IgD-negative memory B cell (primary cell): ENCODE data around the gene LYL1. TPM values are rescaled to one million over a fixed set of nuclear protein-coding genes. Genes with fewer than 3 reads are reported as not detected.
A peak's percentile ranks its signal among the peaks of the same experiment; 100 is the strongest.

Experiments used
- H3K27ac Mint-ChIP-seq, 3 donors: one replicate each; pipeline ENCODE4 v1.8.0; 2020 to 2022; ENCODE audit warnings: mild to moderate bottlenecking in 3 of 3, mixed read lengths in 3 of 3, moderate library complexity in 1 of 3
- H3K27me3 Mint-ChIP-seq: one replicate; pipeline ENCODE4 v1.8.0; 2021; ENCODE audit warnings: mixed read lengths
- H3K36me3 Mint-ChIP-seq: one replicate; pipeline ENCODE4 v1.8.0; 2020; ENCODE audit warnings: mild to moderate bottlenecking, mixed read lengths
- H3K4me1 Mint-ChIP-seq, 3 donors: one replicate each; pipeline ENCODE4 v1.8.0; 2020 to 2022; ENCODE audit warnings: mixed read lengths in 3 of 3, mild to moderate bottlenecking in 1 of 3
- H3K4me3 Mint-ChIP-seq, 4 donors: one replicate each; pipeline ENCODE4 v1.8.0; 2020 to 2022; ENCODE audit warnings: mild to moderate bottlenecking in 4 of 4, mixed read lengths in 4 of 4, moderate library complexity in 3 of 4
- H3K9me3 Mint-ChIP-seq, 3 donors: one replicate each; pipeline ENCODE4 v1.8.0; 2020 to 2021; ENCODE audit warnings: mixed read lengths in 3 of 3, mild to moderate bottlenecking in 1 of 3
- polyA plus RNA-seq: library from polyadenylated mRNA; unstranded; fragments of 300-500 nt; fragmentation: Illumina TruSeq; gene quantifications from one replicate; pipeline ENCODE4 v1.2.3, GENCODE V29; 2021

The LYL1 gene
- polyA plus RNA-seq, 1 donor from 2014 or later = 90.1 TPM

DNA sequence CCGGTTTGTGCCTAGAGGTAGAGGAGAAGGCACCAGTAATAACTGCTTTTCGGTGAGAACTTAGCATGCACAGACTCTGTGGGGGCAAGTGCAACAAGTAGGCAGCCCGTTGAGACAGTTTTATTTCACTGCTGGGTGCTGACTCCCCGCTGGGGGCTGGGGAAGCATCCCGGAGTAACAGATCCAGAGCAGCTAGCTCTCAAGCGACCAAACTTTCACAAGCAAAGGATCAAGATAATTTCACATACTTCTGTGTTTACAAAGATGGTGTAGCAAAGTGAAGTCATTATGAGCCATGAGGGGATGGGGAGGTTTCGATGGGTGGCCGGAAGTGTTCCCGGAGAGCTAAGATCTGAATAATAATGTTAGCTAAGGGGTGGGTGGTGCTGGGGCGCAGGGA is 18.2 kb upstream of the LYL1 start:
- no peaks in the 10 kb centered on the region for H3K9me3 Mint-ChIP-seq
- no peaks in the 10 kb centered on the region for H3K36me3 Mint-ChIP-seq
- no peaks in the 10 kb centered on the region for H3K27me3 Mint-ChIP-seq
- peak overlapping the region in 3 of 4 donors; percentile 58 to 84 (median 83) for H3K4me3 Mint-ChIP-seq
- peaks cover 32 to 42% (median 37%) of the 10 kb centered on the region in 3 donors for H3K4me1 Mint-ChIP-seq
- peak overlapping the region in 1 of 3 donors; percentile 15 for H3K27ac Mint-ChIP-seq

DNA sequence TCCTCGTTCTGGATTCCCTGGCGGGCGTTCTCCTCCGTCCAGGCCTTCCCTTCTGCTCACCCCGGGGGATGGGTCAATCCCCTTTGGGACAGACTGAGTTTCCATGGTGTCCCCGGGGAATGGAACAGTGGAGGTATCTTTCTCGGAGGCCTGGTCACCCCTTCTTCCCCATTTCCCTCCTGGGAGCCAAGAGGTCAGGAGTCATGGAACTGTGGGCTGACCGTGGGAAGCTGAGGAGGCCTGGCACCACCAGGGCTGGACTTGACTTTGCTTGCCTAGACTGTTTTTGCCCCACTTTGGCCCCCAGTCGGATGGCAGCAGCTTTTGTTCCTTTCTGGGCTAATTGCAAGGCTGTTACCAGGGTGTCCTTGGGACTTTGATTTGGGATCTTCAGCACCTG is 17.4 kb upstream of the LYL1 start:
- Mint-ChIP-seq H3K4me3 (peak overlapping the region in 3 of 4 donors; percentile 58 to 88 (median 73)), H3K27ac (peak overlapping the region in 1 of 3 donors; percentile 32), H3K4me1 (peaks cover 36 to 42% (median 37%) of the 10 kb centered on the region in 3 donors), H3K36me3 (no peaks in the 10 kb centered on the region), H3K9me3 (no peaks in the 10 kb centered on the region), H3K27me3 (no peaks in the 10 kb centered on the region)

DNA sequence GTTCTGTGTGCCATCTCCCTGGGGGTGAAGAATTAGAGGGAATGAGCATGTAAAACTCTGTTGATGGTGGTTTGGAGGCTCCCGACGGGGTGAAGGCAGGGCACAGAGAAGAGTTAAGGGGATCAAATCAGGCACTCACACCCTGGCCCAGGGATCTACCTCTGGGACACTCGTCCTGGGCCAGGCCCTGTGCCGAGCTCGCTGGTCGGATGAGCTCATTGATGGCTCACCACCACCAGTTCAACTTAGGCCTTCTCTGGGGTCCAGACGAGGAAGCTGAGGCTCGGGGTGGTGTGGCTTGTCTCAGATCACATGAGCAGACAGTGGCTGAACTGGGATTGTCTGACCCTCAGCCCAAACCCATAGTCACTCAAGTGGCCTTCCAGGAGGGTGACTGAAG is 17.0 kb upstream of the LYL1 start:
- Mint-ChIP-seq H3K4me1 (peaks cover 36 to 42% (median 37%) of the 10 kb centered on the region in 3 donors), H3K9me3 (no peaks in the 10 kb centered on the region), H3K4me3 (peak overlapping the region; percentile 70 to 90 (median 80)), H3K27me3 (no peaks in the 10 kb centered on the region), H3K36me3 (no peaks in the 10 kb centered on the region), H3K27ac (peak overlapping the region in 1 of 3 donors; percentile 32)

DNA sequence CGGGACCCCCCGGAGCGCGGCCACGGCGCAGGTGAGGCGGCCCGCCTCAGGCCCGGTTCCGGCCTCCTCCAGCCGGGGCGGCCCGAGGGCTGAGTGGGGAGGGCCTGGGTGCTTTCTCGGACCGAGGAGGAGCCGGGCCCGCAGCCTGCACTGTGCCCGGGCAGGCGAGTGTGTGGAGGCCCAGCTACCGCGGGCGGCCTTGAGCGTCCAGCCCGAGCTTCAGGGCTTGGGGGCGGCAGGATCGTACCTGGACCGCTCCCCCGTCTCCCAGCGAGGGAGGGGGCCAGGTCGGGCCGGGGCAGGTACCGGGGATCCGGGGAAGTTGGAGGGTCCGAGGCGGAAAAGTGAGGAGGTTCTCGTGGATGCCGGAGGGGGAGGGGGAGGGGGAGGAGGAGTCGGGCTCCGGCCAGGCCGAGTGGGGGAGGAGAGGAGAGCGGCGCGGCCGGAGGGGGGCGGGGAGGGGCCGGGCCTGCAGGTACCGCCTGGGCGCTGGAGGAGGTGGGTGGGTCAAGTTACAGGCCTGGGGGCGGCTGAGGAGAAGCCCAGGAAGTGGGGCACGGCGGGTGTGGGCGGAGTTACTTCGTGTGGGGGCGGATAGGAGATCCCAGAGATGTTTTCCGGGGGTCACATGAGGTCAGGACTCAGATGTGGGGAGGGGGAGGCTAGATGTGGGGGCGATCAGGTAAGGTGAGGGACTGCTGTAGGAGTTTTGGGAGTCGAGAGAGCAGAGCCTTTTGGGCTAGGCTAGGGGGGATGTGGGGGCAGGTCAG is 16.0 kb upstream of the LYL1 start:
- no peaks in the 10 kb centered on the region for H3K9me3 Mint-ChIP-seq
- H3K27me3 Mint-ChIP-seq = no peaks in the 10 kb centered on the region
- H3K36me3 Mint-ChIP-seq = no peaks in the 10 kb centered on the region
- H3K27ac Mint-ChIP-seq = peak overlapping the region; percentile 32 to 76 (median 39)
- peak overlapping the region; percentile 70 to 90 (median 80) for H3K4me3 Mint-ChIP-seq
- peaks cover 33 to 40% (median 36%) of the 10 kb centered on the region in 3 donors for H3K4me1 Mint-ChIP-seq

DNA sequence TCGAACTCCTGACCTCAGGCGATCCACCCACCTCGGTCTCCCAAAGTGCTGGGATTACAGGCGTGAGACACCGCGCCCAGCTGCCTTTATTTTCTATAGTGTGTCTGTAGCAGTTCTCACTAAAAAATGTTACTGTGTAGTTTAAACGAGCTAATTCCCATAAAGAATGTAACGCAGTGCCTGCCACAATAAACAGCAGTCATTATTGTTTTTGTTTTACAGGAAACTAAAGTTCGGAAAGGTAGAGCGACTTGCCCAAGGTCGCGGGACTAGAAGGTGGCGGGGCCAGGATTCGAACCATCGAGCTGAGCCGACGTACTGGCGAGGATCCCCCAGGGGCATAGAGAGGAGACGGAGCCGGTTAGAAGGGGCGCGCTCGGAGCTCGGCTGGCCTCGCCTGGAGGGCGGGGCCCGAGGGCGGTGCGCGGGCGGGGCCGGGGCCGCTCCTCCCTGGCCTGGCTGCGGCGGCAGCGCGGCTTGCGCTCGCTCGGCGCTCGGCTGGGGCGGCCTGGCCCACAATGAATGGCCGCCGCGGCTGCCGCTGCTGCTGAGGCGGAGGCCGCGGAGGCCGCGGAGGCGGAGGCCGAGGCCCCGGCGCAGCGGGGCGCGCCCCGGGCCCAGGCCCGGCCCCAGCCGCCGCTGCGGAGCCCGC is 15.2 kb upstream of the LYL1 start, which contains the start of gene NACC1:
Gene NACC1 (plus strand): TSS at position 493 of the 652 bp plus-strand sequence. CDS start 16,944 bp downstream, outside the sequence.
- H3K27me3 Mint-ChIP-seq = no peaks in the 10 kb centered on the region
- H3K36me3 Mint-ChIP-seq = no peaks in the 10 kb centered on the region
- peak within 1 kb of the TSS; percentile 92 to 98 (median 92) for H3K27ac Mint-ChIP-seq
- H3K4me3 Mint-ChIP-seq = peak within 1 kb of the TSS; percentile 93 to 99 (median 98)
- no peaks in the 10 kb centered on the region for H3K9me3 Mint-ChIP-seq
- H3K4me1 Mint-ChIP-seq = peaks cover 32 to 36% (median 35%) of the 10 kb centered on the region in 3 donors

DNA sequence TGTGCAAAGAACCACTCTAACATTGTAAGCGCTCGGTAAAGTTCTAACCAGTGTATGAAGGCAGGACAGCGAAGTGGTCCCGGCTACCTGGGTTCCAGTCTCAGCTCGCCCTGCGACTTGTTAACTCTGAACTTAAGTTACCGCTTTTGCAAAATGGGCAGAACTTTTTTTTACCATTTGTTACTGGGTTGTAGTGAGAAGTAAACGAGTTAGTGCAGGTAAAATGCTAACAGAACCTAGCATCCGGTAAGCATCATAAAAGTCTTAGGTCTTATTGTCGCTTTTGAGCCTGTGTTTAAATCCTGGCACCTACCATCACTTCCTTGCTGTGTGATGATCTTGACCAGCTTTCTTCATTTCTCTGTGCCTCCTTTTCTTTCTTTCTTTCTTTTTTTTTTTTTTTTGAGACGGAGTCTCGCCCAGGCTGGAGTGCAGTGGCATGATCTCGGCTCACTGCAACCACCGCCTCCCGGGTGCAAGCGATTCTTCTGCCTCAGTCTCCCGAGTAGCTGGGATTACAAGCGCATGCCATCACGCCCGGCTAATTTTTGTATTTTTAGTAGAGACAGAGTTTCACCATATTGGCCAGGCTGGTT is 14.6 kb upstream of the LYL1 start:
- Mint-ChIP-seq H3K4me1 (peaks cover 27 to 36% (median 32%) of the 10 kb centered on the region in 3 donors), H3K27me3 (no peaks in the 10 kb centered on the region), H3K36me3 (no peaks in the 10 kb centered on the region), H3K4me3 (peak overlapping the region; percentile 93 to 99 (median 98)), H3K9me3 (no peaks in the 10 kb centered on the region), H3K27ac (peak overlapping the region; percentile 92 to 98 (median 92))

DNA sequence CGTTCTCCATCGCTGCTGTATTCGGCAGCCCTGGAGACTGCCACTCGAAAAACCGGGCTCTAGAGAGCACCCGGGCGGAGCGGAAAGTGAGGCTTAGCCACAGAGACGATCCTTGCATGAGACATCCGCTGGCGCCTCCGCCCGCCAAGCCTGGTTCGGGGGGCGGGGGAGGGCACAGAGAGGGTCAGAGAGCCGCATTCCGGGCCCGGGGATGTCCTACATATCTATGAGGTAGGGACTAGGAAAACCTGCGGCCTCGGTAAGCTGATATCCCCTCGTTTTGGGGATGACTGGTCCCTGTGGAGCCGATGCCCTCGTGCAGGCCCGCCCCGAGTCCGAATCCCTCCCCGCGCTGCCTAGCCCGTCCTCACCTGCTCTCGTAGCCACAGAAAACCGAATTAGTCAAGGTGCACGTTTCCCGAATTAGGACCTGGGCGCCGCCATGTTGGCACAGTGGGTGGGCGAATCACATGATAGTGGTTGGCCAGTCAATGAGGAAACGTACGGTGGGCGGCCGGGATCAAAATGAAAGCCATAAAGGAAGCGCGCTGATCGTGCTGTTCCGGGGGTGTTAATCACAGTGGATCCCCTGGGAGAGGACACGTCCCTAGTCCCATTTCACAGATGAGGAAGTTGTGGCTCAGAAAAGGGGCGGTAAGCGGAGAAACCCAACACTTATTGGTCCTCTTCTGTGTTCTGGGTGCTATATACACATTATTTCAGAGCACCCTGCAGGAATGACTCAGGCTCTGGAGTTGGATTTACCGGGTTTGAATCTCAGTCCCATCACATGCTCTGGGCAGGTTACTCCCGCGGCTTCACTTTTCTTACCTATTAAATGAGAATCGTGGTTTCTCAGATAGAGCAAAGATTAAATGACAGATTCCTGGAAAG is 13.9 kb upstream of the LYL1 start, which contains the start of gene TRMT1:
Gene TRMT1 (minus strand): TSS at position 459 of the 894 bp plus-strand sequence. CDS start 341 bp downstream, at position 118.
- H3K9me3 Mint-ChIP-seq = no peaks in the 10 kb centered on the region
- H3K36me3 Mint-ChIP-seq = no peaks in the 10 kb centered on the region
- peak within 1 kb of the TSS; percentile 92 to 98 (median 92) for H3K27ac Mint-ChIP-seq
- H3K4me3 Mint-ChIP-seq = peak within 1 kb of the TSS; percentile 93 to 99 (median 98)
- peaks cover 21 to 29% (median 25%) of the 10 kb centered on the region in 3 donors for H3K4me1 Mint-ChIP-seq
- no peaks in the 10 kb centered on the region for H3K27me3 Mint-ChIP-seq

DNA sequence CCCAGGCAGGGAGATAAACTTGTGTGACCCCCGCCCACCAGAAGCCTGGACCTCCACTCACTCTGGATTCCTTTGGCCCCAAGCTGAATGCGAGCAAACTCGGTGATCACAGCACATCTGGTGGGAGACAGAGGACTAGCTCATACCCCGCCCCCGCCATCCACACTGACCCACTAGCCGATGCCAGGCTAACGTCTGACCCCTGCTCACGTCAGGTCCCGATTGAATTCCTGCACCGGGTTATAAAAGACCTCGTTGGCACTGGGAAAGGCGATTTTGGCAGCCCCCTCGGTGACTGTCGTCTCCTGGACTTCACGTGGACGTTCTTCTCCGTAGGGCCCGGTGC is 13.3 kb upstream of the LYL1 start:
- H3K4me1 Mint-ChIP-seq = peaks cover 18 to 26% (median 19%) of the 10 kb centered on the region in 3 donors

DNA sequence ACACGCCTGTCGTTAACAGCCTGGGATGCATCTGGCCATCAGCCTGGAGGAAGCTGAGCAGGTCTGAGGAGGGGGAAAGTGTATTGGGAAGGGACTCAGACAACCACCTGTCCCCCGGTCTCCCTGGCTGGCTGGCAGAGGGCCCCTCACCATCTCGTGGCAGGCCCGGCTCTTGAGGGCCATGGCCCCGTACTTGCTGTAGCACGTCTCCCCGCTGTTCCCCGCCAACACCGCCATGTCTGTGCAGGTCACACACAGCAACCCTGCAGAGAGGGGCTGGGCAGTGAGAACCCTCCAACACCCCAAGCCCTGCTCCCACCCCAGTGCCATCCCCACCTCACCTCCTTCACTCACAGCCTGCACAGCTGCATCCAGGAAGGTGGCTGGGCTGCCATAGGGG is 9.9 kb upstream of the LYL1 start:
- Mint-ChIP-seq H3K27ac (no peak overlapping the region), H3K36me3 (no peaks in the 10 kb centered on the region), H3K9me3 (no peaks in the 10 kb centered on the region), H3K4me1 (peaks cover 8 to 9% (median 8%) of the 10 kb centered on the region in 3 donors), H3K27me3 (no peaks in the 10 kb centered on the region), H3K4me3 (peak overlapping the region in 1 of 4 donors; percentile 7)

More for the DNA sequence above, 13.3 kb upstream of the LYL1 start:
- H3K36me3 Mint-ChIP-seq = no peaks in the 10 kb centered on the region
- H3K9me3 Mint-ChIP-seq = no peaks in the 10 kb centered on the region
- peak overlapping the region; percentile 93 to 99 (median 98) for H3K4me3 Mint-ChIP-seq
- peak overlapping the region; percentile 92 to 98 (median 92) for H3K27ac Mint-ChIP-seq
- no peaks in the 10 kb centered on the region for H3K27me3 Mint-ChIP-seq

DNA sequence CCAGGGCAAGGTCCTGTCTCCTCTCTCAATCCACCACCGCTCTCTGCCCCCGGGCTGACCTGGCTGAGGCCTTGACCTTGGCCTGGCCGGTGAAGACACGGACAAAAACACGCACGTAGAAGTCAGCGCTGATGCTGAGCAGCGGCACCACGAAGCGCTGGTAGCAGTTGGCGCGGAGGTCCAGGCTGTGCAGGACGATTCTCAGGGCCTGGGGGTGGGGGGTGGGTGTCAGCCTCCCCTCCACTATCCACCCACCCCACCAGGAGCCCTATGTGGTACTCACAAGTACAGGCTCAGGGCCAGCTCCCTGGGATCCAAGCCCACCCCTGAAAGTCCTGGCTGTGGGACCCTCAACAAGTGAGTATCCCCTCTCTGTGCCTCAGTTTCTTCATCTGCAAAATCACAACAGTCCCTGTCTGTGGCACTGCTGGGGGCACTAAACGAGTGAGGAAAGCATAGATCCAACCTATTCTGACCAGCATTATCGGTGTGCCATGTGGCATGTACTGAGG is 7.5 kb upstream of the LYL1 start:
- Mint-ChIP-seq H3K27ac (peak overlapping the region in 1 of 3 donors; percentile 76), H3K27me3 (no peaks in the 10 kb centered on the region), H3K9me3 (no peaks in the 10 kb centered on the region), H3K4me3 (peak overlapping the region in 1 of 4 donors; percentile 14), H3K4me1 (peaks cover 0 to 3% (median 1%) of the 10 kb centered on the region in 3 donors), H3K36me3 (no peaks in the 10 kb centered on the region)

DNA sequence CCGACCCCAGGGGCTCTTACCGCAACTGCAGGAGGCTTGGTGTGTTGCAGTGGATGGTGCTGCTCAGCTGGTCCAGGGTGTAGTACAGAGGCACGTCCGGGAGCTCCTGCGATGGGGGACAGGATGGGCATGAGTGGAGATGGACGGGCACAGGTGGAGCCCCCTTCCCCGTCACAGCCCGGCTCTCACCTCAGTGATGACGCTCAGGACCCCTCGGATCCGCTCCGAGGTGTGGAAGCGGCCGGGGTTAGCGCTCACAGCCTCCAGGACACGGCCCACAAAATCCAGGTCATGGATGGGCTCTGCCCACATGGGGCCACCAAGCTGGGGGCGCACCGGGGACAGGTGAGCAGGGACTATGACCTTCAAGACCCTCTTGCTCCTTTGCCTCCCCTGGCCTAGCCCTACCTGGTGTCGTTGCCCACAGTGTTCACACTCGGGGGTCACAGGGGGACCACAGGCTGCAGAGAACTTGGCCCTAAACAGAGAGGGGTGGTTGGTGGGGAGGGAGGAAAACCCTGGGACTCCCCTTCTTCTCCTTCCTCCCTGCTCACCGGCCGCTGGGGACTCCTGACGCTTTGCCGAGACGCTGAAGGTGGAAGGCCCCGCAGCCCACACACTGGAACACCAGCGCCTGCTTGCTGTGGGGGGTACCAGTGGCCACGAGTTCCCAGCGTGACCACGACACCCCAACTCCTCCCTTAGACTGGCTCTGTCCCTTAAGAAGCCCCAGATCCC is 6.9 kb upstream of the LYL1 start:
- Mint-ChIP-seq H3K9me3 (no peaks in the 10 kb centered on the region), H3K27ac (peak overlapping the region in 1 of 3 donors; percentile 39), H3K36me3 (no peaks in the 10 kb centered on the region), H3K4me1 (peaks cover 4 to 5% (median 5%) of the 10 kb centered on the region in 3 donors), H3K4me3 (no peak overlapping the region), H3K27me3 (no peaks in the 10 kb centered on the region)

DNA sequence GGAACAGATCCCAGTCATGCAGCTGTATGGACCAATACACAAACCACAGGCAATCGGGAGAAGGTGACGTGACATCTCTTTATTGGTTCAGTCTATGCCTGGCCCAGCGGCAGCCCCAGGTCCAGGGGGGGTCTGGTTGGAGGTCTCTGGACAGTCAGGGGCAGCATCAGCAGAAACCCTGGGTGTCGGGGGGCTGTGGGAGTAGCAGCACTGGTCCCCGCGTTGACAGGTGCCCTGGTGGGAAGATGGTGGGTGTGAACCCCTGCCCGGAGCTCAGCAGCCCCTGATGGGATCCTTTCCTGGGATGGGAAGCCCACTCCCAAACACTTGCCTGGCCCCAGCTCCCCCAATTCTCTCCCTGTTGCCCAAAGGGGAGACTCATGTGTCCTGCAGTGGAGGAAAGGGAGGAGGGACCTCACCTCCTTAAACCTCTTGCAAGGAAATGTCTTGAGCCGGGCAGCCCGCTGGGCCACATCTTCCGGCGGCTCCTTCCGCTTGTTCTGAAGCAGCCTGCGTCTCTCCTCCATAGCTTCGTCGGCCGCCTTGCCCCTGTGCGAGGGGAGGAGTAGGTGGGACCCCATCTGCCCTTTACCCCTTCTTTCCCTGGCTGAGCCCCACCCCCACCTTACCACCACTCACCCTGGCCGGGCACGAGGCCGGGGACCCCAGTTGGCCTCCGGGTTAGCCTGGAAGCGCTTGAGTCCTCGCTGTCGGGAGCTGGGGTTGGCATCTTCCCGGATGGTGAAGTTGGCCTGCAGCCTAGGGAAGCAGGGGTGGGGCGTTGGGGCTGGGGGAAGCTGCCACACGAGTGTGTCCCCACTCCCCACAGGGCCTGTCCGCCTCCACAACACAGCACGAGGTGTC is 2.4 kb upstream of the LYL1 start:
- peak overlapping the region; percentile 86 to 98 (median 92) for H3K4me3 Mint-ChIP-seq
- peak overlapping the region; percentile 95 to 99 (median 97) for H3K27ac Mint-ChIP-seq
- peaks cover 1% of the 10 kb centered on the region for H3K27me3 Mint-ChIP-seq
- H3K4me1 Mint-ChIP-seq = peaks cover 14 to 15% (median 14%) of the 10 kb centered on the region in 3 donors
- no peaks in the 10 kb centered on the region for H3K36me3 Mint-ChIP-seq
- H3K9me3 Mint-ChIP-seq = no peaks in the 10 kb centered on the region
